IMR-90 (cell line): ENCODE data around the gene NEURL1B. TPM values are rescaled to one million over a fixed set of nuclear protein-coding genes. Genes with fewer than 3 reads are reported as not detected.

Experiments
- ATAC-seq: fragments of 200-7000 bp; cut with Tn5 transposase; 2 replicates; pipeline ENCODE4 v1.9.1; 2020; ENCODE audit warnings: low read depth, mild to moderate bottlenecking, moderate library complexity
- BruUV-seq: library from RNA; stranded (reverse); fragments of 400-500 nt; replicated peaks from 2 replicates; lab custom pipeline; 2021; lab: Mats Ljungman, UMichigan
- CTCF ChIA-PET: fragments of 300-600 bp; formaldehyde crosslinking; extraction: SDS; loops from one replicate; lab custom pipeline; 2021; ENCODE audit warnings: antibody characterized with exemption; lab: Yijun Ruan, JAX
- POLR2A ChIA-PET: fragments of 300-600 bp; sonication (Branson Sonifier 250); formaldehyde crosslinking; loops from one replicate; lab custom pipeline; 2022; ENCODE audit warnings: antibody characterized with exemption; ENCODE audit not compliant: unreplicated experiment; lab: Charles Lee
- DNase-seq: peaks from one replicate; pipeline ENCODE4 v3.0.0; 2013
- H2AFZ ChIP-seq: replicated peaks from 2 replicates; pipeline ENCODE3; 2013; ENCODE audit warnings: low read length, mild to moderate bottlenecking; ENCODE audit not compliant: poor library complexity
- H2AK5ac ChIP-seq: 2 replicates; pipeline ENCODE4 v1.6.1; 2013; ENCODE audit warnings: low read depth, low read length, inconsistent platforms
- H2AK9ac ChIP-seq: replicated peaks from 2 replicates; pipeline ENCODE3; 2013; ENCODE audit warnings: mild to moderate bottlenecking, low read depth, low read length, moderate library complexity; ENCODE audit not compliant: poor library complexity
- H2BK120ac ChIP-seq: 2 replicates; pipeline ENCODE4 v1.6.1; 2013; ENCODE audit warnings: low read depth, low read length, inconsistent platforms
- H2BK15ac ChIP-seq: 3 replicates; pipeline ENCODE4 v1.6.1; 2013; ENCODE audit warnings: low read depth, low read length, inconsistent platforms
- H2BK20ac ChIP-seq: 2 replicates; pipeline ENCODE4 v1.6.1; 2013; ENCODE audit warnings: low read depth, mild to moderate bottlenecking, inconsistent platforms, low read length, moderate library complexity
- H2BK5ac ChIP-seq: 2 replicates; pipeline ENCODE4 v1.6.1; 2013; ENCODE audit warnings: mild to moderate bottlenecking, low read depth, low read length, inconsistent platforms; ENCODE audit not compliant: poor library complexity, severe bottlenecking
- H3K14ac ChIP-seq: replicated peaks from 2 replicates; pipeline ENCODE4 v1.6.1; 2013; ENCODE audit warnings: low read depth, low read length, inconsistent platforms
- H3K18ac ChIP-seq: 2 replicates; pipeline ENCODE4 v1.6.1; 2013; ENCODE audit warnings: low read depth, low read length, control low read depth
- H3K23ac ChIP-seq: 2 replicates; pipeline ENCODE4 v1.6.1; 2013; ENCODE audit warnings: low read depth, low read length, inconsistent platforms
- H3K27ac ChIP-seq: 2 replicates; pipeline ENCODE4 v1.5.1; 2013; ENCODE audit warnings: mild to moderate bottlenecking, control low read depth, low read length; ENCODE audit not compliant: insufficient read depth
- H3K27me3 ChIP-seq: 2 replicates; pipeline ENCODE4 v1.6.1; 2013; ENCODE audit warnings: low read length; ENCODE audit not compliant: control insufficient read depth, insufficient read depth
- H3K36me3 ChIP-seq: 2 replicates; pipeline ENCODE4 v1.6.1; 2013; ENCODE audit warnings: low read length, mixed read lengths; ENCODE audit not compliant: control insufficient read depth, insufficient read depth
- H3K4ac ChIP-seq: 2 replicates; pipeline ENCODE4 v1.6.1; 2013; ENCODE audit warnings: low read depth, low read length, inconsistent platforms
- H3K4me1 ChIP-seq: 2 replicates; pipeline ENCODE4 v1.6.1; 2013; ENCODE audit warnings: low read length, mixed read lengths; ENCODE audit not compliant: control insufficient read depth, insufficient read depth
- H3K4me2 ChIP-seq: 2 replicates; pipeline ENCODE4 v1.6.1; 2013; ENCODE audit warnings: low read depth, mild to moderate bottlenecking, control low read depth, low read length, moderate library complexity
- H3K4me3 ChIP-seq: 2 replicates; pipeline ENCODE4 v1.5.1; 2013; ENCODE audit warnings: low read depth, mild to moderate bottlenecking, control low read depth, low read length, moderate library complexity; ENCODE audit not compliant: insufficient read depth
- H3K56ac ChIP-seq: 2 replicates; pipeline ENCODE4 v1.6.1; 2013; ENCODE audit warnings: low read length, inconsistent platforms; ENCODE audit not compliant: insufficient read depth; ENCODE audit errors: extremely low read depth
- H3K79me1 ChIP-seq, 2 experiments: 2 replicates each; pipeline ENCODE4 v1.6.1; 2013; ENCODE audit warnings: low read length in 2 of 2, inconsistent platforms in 1 of 2, low read depth in 1 of 2
- H3K9ac ChIP-seq: 2 replicates; pipeline ENCODE4 v1.6.1; 2013; ENCODE audit warnings: low read depth, low read length, control low read depth
- H3K9me1 ChIP-seq: 2 replicates; pipeline ENCODE4 v1.6.1; 2013; ENCODE audit warnings: low read length, inconsistent platforms; ENCODE audit not compliant: insufficient read depth
- H3K9me3 ChIP-seq: 2 replicates; pipeline ENCODE4 v1.6.1; 2013; ENCODE audit warnings: low read length; ENCODE audit not compliant: control insufficient read depth, insufficient read depth
- H4K20me1 ChIP-seq: 2 replicates; pipeline ENCODE4 v1.6.1; 2013; ENCODE audit warnings: low read length, inconsistent platforms; ENCODE audit not compliant: insufficient read depth
- H4K5ac ChIP-seq: 2 replicates; pipeline ENCODE4 v1.6.1; 2013; ENCODE audit warnings: mild to moderate bottlenecking, low read depth, low read length, control low read depth
- H4K8ac ChIP-seq, 2 experiments: 2 replicates each; pipeline ENCODE4 v1.6.1; 2013; ENCODE audit warnings: low read depth in 2 of 2, low read length in 2 of 2, control low read depth in 1 of 2, inconsistent platforms in 1 of 2
- H4K91ac ChIP-seq: 2 replicates; pipeline ENCODE4 v1.6.1; 2013; ENCODE audit warnings: low read depth, low read length, inconsistent platforms; ENCODE audit not compliant: insufficient read depth
- BHLHE40 ChIP-seq: fragments of 150-350 bp; IDR thresholded peaks from 2 replicates; pipeline ENCODE4 v1.6.1; 2016; ENCODE audit warnings: mild to moderate bottlenecking, low read depth, low read length
- CEBPB ChIP-seq: IDR thresholded peaks from 2 replicates; pipeline ENCODE4 v1.6.1; 2012; ENCODE audit warnings: low read depth, low read length, improper control_type of control experiment
- CHD1 ChIP-seq: IDR thresholded peaks from 2 replicates; pipeline ENCODE4 v1.6.1; 2012; ENCODE audit warnings: low read depth, low read length, improper control_type of control experiment
- CTCF ChIP-seq: conservative IDR thresholded peaks from 2 replicates; pipeline ENCODE4 v1.5.1; 2012; ENCODE audit warnings: mild to moderate bottlenecking, low read depth, low read length, improper control_type of control experiment
- FOS ChIP-seq: fragments of 150-350 bp; IDR thresholded peaks from 2 replicates; pipeline ENCODE4 v1.6.1; 2016; ENCODE audit warnings: low read depth, low read length
- MAFK ChIP-seq: IDR thresholded peaks from 2 replicates; pipeline ENCODE4 v1.6.1; 2012; ENCODE audit warnings: low read depth, low read length, improper control_type of control experiment
- MAZ ChIP-seq: IDR thresholded peaks from 2 replicates; pipeline ENCODE4 v1.6.1; 2012; ENCODE audit warnings: low read depth, mild to moderate bottlenecking, low read length, improper control_type of control experiment, moderate library complexity, borderline replicate concordance
- MXI1 ChIP-seq: IDR thresholded peaks from 2 replicates; pipeline ENCODE4 v1.6.1; 2012; ENCODE audit warnings: low read depth, mild to moderate bottlenecking, low read length, moderate library complexity, borderline replicate concordance
- POLR2A ChIP-seq: IDR thresholded peaks from 2 replicates; pipeline ENCODE4 v1.6.1; 2012; ENCODE audit warnings: mild to moderate bottlenecking, low read depth, low read length
- RCOR1 ChIP-seq: IDR thresholded peaks from 2 replicates; pipeline ENCODE4 v1.6.1; 2012; ENCODE audit warnings: mild to moderate bottlenecking, low read length, improper control_type of control experiment; ENCODE audit not compliant: insufficient replicate concordance
- RFX5 ChIP-seq: IDR thresholded peaks from 2 replicates; pipeline ENCODE4 v1.8.0; 2012; ENCODE audit warnings: low read depth, mild to moderate bottlenecking, low read length, moderate library complexity
- whole genome bisulfite sequencing, 2 experiments: methylation state at CpG; one replicate each; pipeline versions ENCODE4 v1.1.5 to v1.1.7; 2013; ENCODE audit warnings: missing lambda C conversion rate in 2 of 2; ENCODE audit not compliant: insufficient read length in 1 of 2; ENCODE audit errors: extremely low coverage in 2 of 2; 5-methylcytosine and 5-hydroxymethylcytosine counted together
- dilution Hi-C: fragments of 300-500 bp; cut with HindIII; formaldehyde crosslinking; loops from one replicate; pipeline ENCODE4 v1.14.3; 2018; ENCODE audit warnings: low sequenced_read_pairs; ENCODE audit not compliant: unreplicated experiment
- in situ Hi-C: fragments of 300-500 bp; cut with MboI; formaldehyde crosslinking; loops from 3 replicates; pipeline ENCODE4 v1.14.3; 2019; ENCODE audit warnings: low sequenced_read_pairs, inconsistent platforms, mixed read lengths
- intact Hi-C: fragments of 100-400 bp; cut with micrococcal nuclease; formaldehyde crosslinking; loops from 2 replicates; pipeline ENCODE4 v1.10.0; 2022
- polyA plus RNA-seq, 3 experiments: library from polyadenylated mRNA; depleted of rRNA; stranded (reverse); fragments of >200 nt; gene quantifications; 2 replicates each; pipeline ENCODE4 v1.2.3, GENCODE V29; 2012; ENCODE audit warnings: low replicate concordance in 1 of 3
- total RNA-seq: library from RNA; depleted of rRNA; stranded (reverse); fragments of >200 nt; gene quantifications from 2 replicates; pipeline ENCODE4 v1.2.3, GENCODE V29; 2012

Gene NEURL1B
- total and polyA plus RNA-seq, 2 of the 4 experiments (the other 2 are of a cell fraction) = 1.8 to 2.8 TPM

GRCh38 chr5:172674155-172674554 is 33.1 kb downstream of the NEURL1B start:
- Histone ChIP-seq H3K4me3 (no peak overlapping the region), H2BK120ac (no peak overlapping the region), H3K23ac (no peak overlapping the region), H3K18ac (no peak overlapping the region), H2BK5ac (no peak overlapping the region), H4K91ac (no peak overlapping the region), H4K5ac (no peak overlapping the region), H3K14ac (no peak overlapping the region), H3K4me1 (peaks cover 7% of the 10 kb centered on the region; the same call in 1 of the 2 replicates), H2BK20ac (no peak overlapping the region), H3K56ac (no peak overlapping the region), H4K20me1 (no peaks in the 10 kb centered on the region), H2BK15ac (no peak overlapping the region), H3K27ac (no peak overlapping the region), H3K4me2 (no peak overlapping the region), H2AK9ac (no peak overlapping the region), H3K9me1 (no peaks in the 10 kb centered on the region), H3K9me3 (no peaks in the 10 kb centered on the region), H2AK5ac (no peak overlapping the region), H3K4ac (no peak overlapping the region), H4K8ac (no peak overlapping the region), H3K9ac (no peak overlapping the region), H3K79me1 (peaks cover 3 to 16% of the 10 kb centered on the region in 2 experiments; a peak in 2 of 4 replicates), H3K27me3 (no peaks in the 10 kb centered on the region), H3K36me3 (no peaks in the 10 kb centered on the region; the same call in none of the 2 replicates), H2AFZ (no peak overlapping the region)
- no TSS peak for BruUV-seq
- DNase-seq (no peak), ATAC-seq (no peak)
- intact Hi-C loops (no loop called here), dilution Hi-C loops (no loop called here), in situ Hi-C loops (no loop called here)
- ChIA-PET POLR2A (no interaction called here), CTCF (interaction anchor here (0.6 kb wide), 1 partner anchor 204 kb away, joined by 5 read pairs; no protein-coding TSS in a partner anchor)
- no peak for TF ChIP-seq CEBPB
- no peak for TF ChIP-seq FOS
- TF ChIP-seq RCOR1 = no peak
- TF ChIP-seq MAFK = no peak
- TF ChIP-seq CTCF = no peak
- TF ChIP-seq CHD1 = no peak
- no peak for TF ChIP-seq BHLHE40
- no peak for TF ChIP-seq POLR2A
- no peak for TF ChIP-seq RFX5
- TF ChIP-seq MAZ = no peak
- TF ChIP-seq MXI1 = no peak
- 97% methylated on average over 4 of the region's 7 CpGs; no CpG with 5 or more reads in 1 of the 2 experiments for WGBS, 2 experiments
